K562 (cell line): ENCODE measurements around the gene CUEDC2. TPM values are rescaled to one million over a fixed set of nuclear protein-coding genes. Genes with fewer than 3 reads are reported as not detected.

Experiments used
- CBX8 ChIP-seq: fragments of 200-600 bp; sonication (generic); IDR thresholded peaks from 2 replicates; pipeline ENCODE4 v1.6.1; 2012; ENCODE audit warnings: borderline replicate concordance, mixed run types, low read depth, mild to moderate bottlenecking, moderate library complexity, mixed read lengths, low read length, control low read depth, inconsistent platforms; ENCODE audit not compliant: poor library complexity, severe bottlenecking; ENCODE audit errors: extremely low read depth
- ILF3 ChIP-seq: fragments of 450-650 bp; IDR thresholded peaks from 2 replicates; pipeline ENCODE4 v1.6.1; 2018; ENCODE audit warnings: antibody characterized with exemption, mild to moderate bottlenecking, moderate library complexity, borderline replicate concordance
- NR2C1 ChIP-seq, 2 experiments: fragments of 450-650 bp; IDR thresholded peaks; 2 replicates each; pipeline ENCODE4 v1.6.1; 2017; ENCODE audit warnings: mild to moderate bottlenecking in 2 of 2, antibody characterized with exemption in 1 of 2, inconsistent platforms in 1 of 2, missing compliant biosample characterization in 1 of 2, missing genetic modification characterization in 1 of 2
- PHF20 ChIP-seq: fragments of 450-650 bp; IDR thresholded peaks from 2 replicates; pipeline ENCODE4 v1.6.1; 2018; ENCODE audit not compliant: partially characterized antibody
- RBM15 ChIP-seq: fragments of 200-400 bp; formaldehyde crosslinking; IDR thresholded peaks from 2 replicates; pipeline ENCODE4 v1.6.1; 2018; ENCODE audit warnings: mild to moderate bottlenecking, low read length, moderate library complexity; ENCODE audit not compliant: insufficient read depth
- SETDB1 ChIP-seq: IDR thresholded peaks from one replicate; pipeline ENCODE4 v1.6.1; 2012; ENCODE audit warnings: low read length, control low read depth, inconsistent platforms
- SIN3A ChIP-seq, 2 experiments: fragments of 150-350 bp in 1 of 2; IDR thresholded peaks; 2 replicates each; pipeline ENCODE4 v1.6.1; 2011 to 2016; ENCODE audit warnings: borderline replicate concordance in 2 of 2, low read depth in 2 of 2, low read length in 2 of 2, mild to moderate bottlenecking in 2 of 2, moderate library complexity in 2 of 2; ENCODE audit not compliant: control insufficient read depth in 1 of 2
- SMAD4 ChIP-seq: fragments of 250-450 bp; sonication (Bioruptor Pico); conservative IDR thresholded peaks from 2 replicates; pipeline ENCODE4 v1.8.0; 2021; ENCODE audit warnings: inconsistent platforms, mild to moderate bottlenecking, moderate library complexity
- SMARCE1 ChIP-seq: fragments of 450-650 bp; IDR thresholded peaks from 2 replicates; pipeline ENCODE4 v1.7.1; 2016; ENCODE audit warnings: mild to moderate bottlenecking
- XRCC3 ChIP-seq: fragments of 450-650 bp; IDR thresholded peaks from 2 replicates; pipeline ENCODE4 v1.6.1; 2017; ENCODE audit warnings: mild to moderate bottlenecking, moderate library complexity
- YBX1 ChIP-seq: fragments of 450-650 bp; IDR thresholded peaks from 2 replicates; pipeline ENCODE4 v1.7.1; 2016; ENCODE audit warnings: mild to moderate bottlenecking
- ZBTB40 ChIP-seq, 2 experiments: fragments of 450-650 bp in 1 of 2; sonication (generic) in 1 of 2; formaldehyde crosslinking in 1 of 2; IDR thresholded peaks; 2 replicates each; pipeline versions ENCODE4 v1.7.1 to v1.9.0; 2016 to 2022; ENCODE audit warnings: inconsistent platforms in 1 of 2, mild to moderate bottlenecking in 1 of 2, missing genetic modification reagents in 1 of 2
- ZNF24 ChIP-seq: fragments of 450-650 bp; IDR thresholded peaks from 2 replicates; pipeline ENCODE4 v1.6.1; 2016
- polyA plus RNA-seq, 8 experiments: library from polyadenylated mRNA; depleted of rRNA in 4 of 8; stranded (reverse) in 5 of 8; unstranded in 3 of 8; fragments of >200 nt; fragmentation: Nextera tagmentation in 2 of 8; fragmentation: Illumina TruSeq in 1 of 8; extraction: Ambion mirVana in 2 of 8; extraction: Trizol in 1 of 8; gene quantifications; 2 replicates each; pipeline versions ENCODE4 v1.2.1 to v1.2.3, GENCODE V29; 2011 to 2014; ENCODE audit warnings: inconsistent platforms in 1 of 8, missing spikeins in 1 of 8
- total RNA-seq, 7 experiments: library from RNA; depleted of rRNA in 6 of 7; stranded (reverse); fragments of >200 nt in 6 of 7; fragmentation: Illumina TruSeq in 2 of 7; extraction: Trizol in 2 of 7; gene quantifications; 2 replicates each; pipeline versions ENCODE4 v1.2.1 to v1.2.3, GENCODE V29; 2011 to 2021; ENCODE audit warnings: low replicate concordance in 1 of 7

Gene CUEDC2
- total and polyA plus RNA-seq, 9 of the 15 experiments (the other 6 are each of a cell fraction or from before 2014, with no cell fraction given) = 8.5 to 48.9 (median 27.4) TPM

- TF ChIP-seq ZBTB40 (IDR thresholded peaks at IDR 0.05) (peak; percentile 94), ZBTB40 (CRISPR knock-in tag; IDR thresholded peaks at IDR 0.05) (no peak), SMARCE1 (no peak), ZNF24 (no peak), YBX1 (no peak), SETDB1 (no peak), ILF3 (no peak), XRCC3 (no peak), CBX8 (no peak), SMAD4 (CRISPR knock-in tag) (no peak), PHF20 (peak; percentile 72), SIN3A (IDR thresholded peaks at IDR 0.05; ENCODE audit: borderline replicate concordance in 2 of 2, control insufficient read depth in 1 of 2, low read depth in 2 of 2, low read length in 2 of 2) (peak; percentile 65 to 86; a peak in 3 of 4 replicates), NR2C1 (IDR thresholded peaks at IDR 0.05) (no peak), NR2C1 (tag; IDR thresholded peaks at IDR 0.05) (peak; percentile 65), RBM15 (no peak)
These were observed 11.5 kb downstream of the CUEDC2 start, which contains the start of gene FBXL15 (continued) for GRCh38 chr10:102420714-102421506.
